K562 (cell line): Measurements from ENCODE around the gene SPHK1. TPM values are rescaled to one million over a fixed set of nuclear protein-coding genes. Genes with fewer than 3 reads are reported as not detected.

Source experiments
- ARHGAP35 ChIP-seq: fragments of 450-650 bp; IDR thresholded peaks from 2 replicates; pipeline ENCODE4 v1.6.1; 2018; ENCODE audit not compliant: partially characterized antibody
- ASH1L ChIP-seq: fragments of 450-650 bp; IDR thresholded peaks from 2 replicates; pipeline ENCODE4 v1.6.1; 2018; ENCODE audit warnings: borderline replicate concordance, mild to moderate bottlenecking, low read depth; ENCODE audit not compliant: partially characterized antibody
- ATF1 ChIP-seq, 2 experiments: fragments of 450-650 bp in 1 of 2; IDR thresholded peaks; 2 replicates each; pipeline ENCODE4 v1.6.1; 2016; ENCODE audit warnings: missing compliant biosample characterization in 1 of 2, missing genetic modification characterization in 1 of 2
- CBX2 ChIP-seq: fragments of 200-600 bp; sonication (generic); IDR thresholded peaks from one replicate; pipeline ENCODE4 v1.6.1; 2012; ENCODE audit warnings: mild to moderate bottlenecking, low read length, inconsistent platforms; ENCODE audit not compliant: insufficient read depth, poor library complexity, severe bottlenecking
- CEBPB ChIP-seq: fragments of 450-650 bp; IDR thresholded peaks from 2 replicates; pipeline ENCODE4 v1.6.1; 2016; ENCODE audit warnings: missing genetic modification characterization, missing compliant biosample characterization
- CEBPG ChIP-seq, 3 experiments: fragments of 200-800 bp in 1 of 3; sonication (Bioruptor generic) in 1 of 3; sonication (generic) in 1 of 3; formaldehyde crosslinking in 1 of 3; IDR thresholded peaks in 2 of 3; conservative IDR thresholded peaks in 1 of 3; 2 replicates each; pipeline versions ENCODE4 v1.6.1 to v1.8.0; 2016 to 2022; ENCODE audit warnings: missing compliant biosample characterization in 2 of 3, missing genetic modification characterization in 2 of 3, mild to moderate bottlenecking in 1 of 3, missing genetic modification reagents in 1 of 3
- E2F3 ChIP-seq: fragments of 250-450 bp; sonication (Bioruptor Pico); IDR thresholded peaks from 2 replicates; pipeline ENCODE4 v1.4.0; 2020; ENCODE audit warnings: mild to moderate bottlenecking
- ELK3 ChIP-seq: fragments of 450-650 bp; formaldehyde crosslinking; IDR thresholded peaks from 2 replicates; pipeline ENCODE4 v1.4.0; 2020; ENCODE audit warnings: mild to moderate bottlenecking
- FOXA3 ChIP-seq, 2 experiments: fragments of 450-650 bp in 1 of 2; sonication (generic) in 1 of 2; formaldehyde crosslinking; IDR thresholded peaks in 1 of 2; conservative IDR thresholded peaks in 1 of 2; 2 replicates each; pipeline versions ENCODE4 v1.4.0 to v1.8.0; 2020 to 2022; ENCODE audit warnings: mild to moderate bottlenecking in 2 of 2, missing genetic modification reagents in 1 of 2
- HDGF ChIP-seq: fragments of 450-650 bp; IDR thresholded peaks from 2 replicates; pipeline ENCODE4 v1.6.1; 2016
- IRF9 ChIP-seq: fragments of 450-650 bp; IDR thresholded peaks from 2 replicates; pipeline ENCODE4 v1.6.1; 2016; ENCODE audit warnings: missing biosample characterization, missing genetic modification characterization
- KLF13 ChIP-seq: fragments of 450-650 bp; IDR thresholded peaks from 2 replicates; pipeline ENCODE4 v1.6.1; 2016; ENCODE audit warnings: missing genetic modification characterization, low read depth, mild to moderate bottlenecking, missing compliant biosample characterization, moderate library complexity, borderline replicate concordance
- NCOA1 ChIP-seq: fragments of 450-650 bp; IDR thresholded peaks from 2 replicates; pipeline ENCODE4 v1.6.1; 2016; ENCODE audit warnings: low read depth
- NR2F6 ChIP-seq: fragments of 450-650 bp; formaldehyde crosslinking; IDR thresholded peaks from 2 replicates; pipeline ENCODE4 v1.4.0; 2020; ENCODE audit warnings: mild to moderate bottlenecking
- PHF8 ChIP-seq: fragments of 200-600 bp; sonication (generic); IDR thresholded peaks from 2 replicates; pipeline ENCODE4 v1.6.1; 2012; ENCODE audit warnings: mixed run types, mild to moderate bottlenecking, inconsistent platforms, low read length, moderate library complexity, borderline replicate concordance
- POLR2H ChIP-seq: IDR thresholded peaks from 2 replicates; pipeline ENCODE4 v1.6.1; 2016; ENCODE audit warnings: missing genetic modification characterization, low read depth, mild to moderate bottlenecking, control low read depth, missing compliant biosample characterization, moderate library complexity
- RAD21 ChIP-seq, 2 experiments: fragments of 250-450 bp in 1 of 2; fragments of 450-650 bp in 1 of 2; sonication (Bioruptor Pico) in 1 of 2; formaldehyde crosslinking in 1 of 2; IDR thresholded peaks in 1 of 2; conservative IDR thresholded peaks in 1 of 2; 2 replicates each; pipeline versions ENCODE4 v1.4.0 to v1.8.0; 2020 to 2022; ENCODE audit warnings: mild to moderate bottlenecking in 2 of 2, moderate library complexity in 1 of 2
- SRSF3 ChIP-seq: fragments of 200-400 bp; formaldehyde crosslinking; IDR thresholded peaks from 2 replicates; pipeline ENCODE4 v1.6.1; 2016; ENCODE audit warnings: mild to moderate bottlenecking, low read length, moderate library complexity; ENCODE audit not compliant: insufficient read depth
- SRSF9 ChIP-seq: fragments of 200-400 bp; formaldehyde crosslinking; IDR thresholded peaks from 2 replicates; pipeline ENCODE4 v1.6.1; 2017; ENCODE audit warnings: low read depth, low read length, borderline replicate concordance
- TRIM24 ChIP-seq, 2 experiments: fragments of 450-650 bp; IDR thresholded peaks; 2 replicates each; pipeline ENCODE4 v1.6.1; 2016
- USF2 ChIP-seq: sonication (generic); formaldehyde crosslinking; IDR thresholded peaks from 2 replicates; pipeline ENCODE4 v1.5.0; 2020; ENCODE audit warnings: missing genetic modification reagents
- ZBTB26 ChIP-seq: fragments of 450-650 bp; formaldehyde crosslinking; IDR thresholded peaks from 2 replicates; pipeline ENCODE4 v1.4.0; 2022; ENCODE audit warnings: missing genetic modification characterization
- ZNF780A ChIP-seq: fragments of 250-450 bp; sonication (Bioruptor Pico); IDR thresholded peaks from 2 replicates; pipeline ENCODE4 v1.5.0; 2021; ENCODE audit warnings: mild to moderate bottlenecking
- polyA plus RNA-seq, 8 experiments: library from polyadenylated mRNA; depleted of rRNA in 4 of 8; stranded (reverse) in 5 of 8; unstranded in 3 of 8; fragments of >200 nt; fragmentation: Nextera tagmentation in 2 of 8; fragmentation: Illumina TruSeq in 1 of 8; extraction: Ambion mirVana in 2 of 8; extraction: Trizol in 1 of 8; gene quantifications; 2 replicates each; pipeline versions ENCODE4 v1.2.1 to v1.2.3, GENCODE V29; 2011 to 2014; ENCODE audit warnings: inconsistent platforms in 1 of 8, missing spikeins in 1 of 8
- total RNA-seq, 7 experiments: library from RNA; depleted of rRNA in 6 of 7; stranded (reverse); fragments of >200 nt in 6 of 7; fragmentation: Illumina TruSeq in 2 of 7; extraction: Trizol in 2 of 7; gene quantifications; 2 replicates each; pipeline versions ENCODE4 v1.2.1 to v1.2.3, GENCODE V29; 2011 to 2021; ENCODE audit warnings: low replicate concordance in 1 of 7

SPHK1 gene
- total and polyA plus RNA-seq, 9 of the 15 experiments (the other 6 are each of a cell fraction or from before 2014, with no cell fraction given) = 0.21 to 60.3 (median 14.5) TPM

- TF ChIP-seq ASH1L (no peak), ARHGAP35 (no peak), NR2F6 (no peak), IRF9 (no peak), HDGF (peak; percentile 77; the same call in 1 of the 2 replicates), ZBTB26 (CRISPR knock-in tag) (0 out of 2 replicates have a peak, but pooled peaks have one; percentile 71), ELK3 (no peak), PHF8 (no peak), CEBPG (CRISPR knock-in tag; IDR thresholded peaks at IDR 0.05) (no peak), CEBPG (tag; conservative IDR thresholded peaks at IDR 0.05 in 1 of 2, IDR thresholded peaks at IDR 0.05 in 1 of 2) (peak in 1 of 2 experiments; percentile 50; a peak in 1 of 4 replicates), ATF1 (CRISPR knock-in tag; IDR thresholded peaks at IDR 0.05) (no peak), ATF1 (tag; IDR thresholded peaks at IDR 0.05) (peak; percentile 22; the same call in 1 of the 2 replicates), CBX2 (no peak), TRIM24 (IDR thresholded peaks at IDR 0.05) (no peak), ZNF780A (CRISPR knock-in tag) (no peak), USF2 (CRISPR knock-in tag) (no peak), POLR2H (tag) (no peak), NCOA1 (peak; percentile 8; the same call in 1 of the 2 replicates), KLF13 (no peak), FOXA3 (CRISPR knock-in tag; conservative IDR thresholded peaks at IDR 0.05 in 1 of 2, IDR thresholded peaks at IDR 0.05 in 1 of 2) (no peak), SRSF3 (no peak), SRSF9 (no peak), RAD21 (CRISPR knock-in tag; conservative IDR thresholded peaks at IDR 0.05 in 1 of 2, IDR thresholded peaks at IDR 0.05 in 1 of 2) (peak; percentile 20 to 45; a peak in 3 of 4 replicates), E2F3 (CRISPR knock-in tag) (no peak), CEBPB (tag) (peak; percentile 73)
These were observed 14.0 kb upstream of the SPHK1 start (continued) for GRCh38 chr17:76370261-76370993.
